ENCODE data around the gene PTGIS. TPM values are rescaled to one million over a fixed set of nuclear protein-coding genes. Genes with fewer than 3 reads are reported as not detected.

The PTGIS gene
- total and polyA plus RNA-seq, 10 donors, result 0.15 to 1.6 (median 0.92) TPM

GRCh38 chr20:49583343-49583668 lies 15.4 kb upstream of the PTGIS start:
- Histone ChIP-seq H3K9me3 (peaks cover 0 to 13% (median 10%) of the 10 kb centered on the region in 8 donors), H3K4me1 (peaks cover 0 to 11% (median 0%) of the 10 kb centered on the region in 6 donors), H3K27ac (no peak overlapping the region), H3K27me3 (replicated peaks in 1 of 7) (peaks cover 0 to 19% (median 0%) of the 10 kb centered on the region in 7 donors), H3K4me3 (no peak overlapping the region), H3K36me3 (no peaks in the 10 kb centered on the region)
- WGBS, 5 donors, result 68 to 88% (median 86%) methylated on average over 4 of the region's 4 CpGs
- intact Hi-C loops (cut with DNase I; ENCODE audit: low total_unique reads), result no loop called here
- DNase-seq, result no peak
- TF ChIP-seq CTCF (IDR thresholded peaks at IDR 0.05 in 8 of 11, conservative IDR thresholded peaks at IDR 0.05 in 3 of 11), result no peak
- no peak for TF ChIP-seq POLR2A (IDR thresholded peaks at IDR 0.05)
- TF ChIP-seq POLR2AphosphoS5 (IDR thresholded peaks at IDR 0.05), result no peak

- no peaks in the 10 kb centered on the region for H3K36me3 ChIP-seq
- H3K9me3 ChIP-seq, result peaks cover 0 to 13% (median 10%) of the 10 kb centered on the region in 8 donors
- no peak for DNase-seq
- TF ChIP-seq CTCF (IDR thresholded peaks at IDR 0.05 in 8 of 11, conservative IDR thresholded peaks at IDR 0.05 in 3 of 11) (no peak), POLR2A (IDR thresholded peaks at IDR 0.05) (no peak), POLR2AphosphoS5 (IDR thresholded peaks at IDR 0.05) (no peak)
- peaks cover 0 to 11% (median 0%) of the 10 kb centered on the region in 6 donors for H3K4me1 ChIP-seq
- peaks cover 0 to 14% (median 0%) of the 10 kb centered on the region in 7 donors for H3K27me3 ChIP-seq (replicated peaks in 1 of 7)
- H3K27ac ChIP-seq, result no peak overlapping the region
- H3K4me3 ChIP-seq, result no peak overlapping the region
- 91 to 96% (median 95%) methylated on average over 10 of the region's 10 CpGs for WGBS, 5 donors
- intact Hi-C loops (cut with DNase I; ENCODE audit: low total_unique reads), result no loop called here
These were observed 14.7 kb upstream of the PTGIS start for GRCh38 chr20:49582413-49583334.

GRCh38 chr20:49581482-49581881 lies 13.5 kb upstream of the PTGIS start:
- H3K4me3 ChIP-seq, result no peak overlapping the region
- H3K4me1 ChIP-seq, result peaks cover 0 to 11% (median 0%) of the 10 kb centered on the region in 6 donors
- H3K9me3 ChIP-seq, result peaks cover 0 to 16% (median 11%) of the 10 kb centered on the region in 8 donors
- H3K36me3 ChIP-seq, result no peaks in the 10 kb centered on the region
- no peak overlapping the region for H3K27ac ChIP-seq
- no peak for DNase-seq
- WGBS, 5 donors, result 97 to 100% (median 100%) methylated on average over 1 of the region's 1 CpG
- H3K27me3 ChIP-seq (replicated peaks in 1 of 7), result peaks cover 0 to 10% (median 0%) of the 10 kb centered on the region in 7 donors
- intact Hi-C loops (cut with DNase I; ENCODE audit: low total_unique reads), result no loop called here
- TF ChIP-seq POLR2A (IDR thresholded peaks at IDR 0.05), result no peak
- no peak for TF ChIP-seq POLR2AphosphoS5 (IDR thresholded peaks at IDR 0.05)
- TF ChIP-seq CTCF (IDR thresholded peaks at IDR 0.05 in 8 of 11, conservative IDR thresholded peaks at IDR 0.05 in 3 of 11), result no peak

GRCh38 chr20:49580813-49581174 lies 12.9 kb upstream of the PTGIS start:
- Histone ChIP-seq H3K9me3 (peaks cover 0 to 21% (median 11%) of the 10 kb centered on the region in 8 donors), H3K27ac (no peak overlapping the region), H3K27me3 (replicated peaks in 1 of 7) (peaks cover 0 to 10% (median 0%) of the 10 kb centered on the region in 7 donors), H3K4me1 (peaks cover 0 to 11% (median 0%) of the 10 kb centered on the region in 6 donors), H3K4me3 (no peak overlapping the region), H3K36me3 (no peaks in the 10 kb centered on the region)
- 27 to 64% (median 52%) methylated on average over 1 of the region's 1 CpG for whole genome bisulfite sequencing, 5 donors
- no peak for DNase-seq
- no peak for TF ChIP-seq POLR2AphosphoS5 (IDR thresholded peaks at IDR 0.05)
- no peak for TF ChIP-seq POLR2A (IDR thresholded peaks at IDR 0.05)
- no peak for TF ChIP-seq CTCF (IDR thresholded peaks at IDR 0.05 in 8 of 11, conservative IDR thresholded peaks at IDR 0.05 in 3 of 11)
- intact Hi-C loops (cut with DNase I; ENCODE audit: low total_unique reads), result no loop called here
